GM18505 (cell line): ENCODE measurements around the gene MINPP1.
"Not testable (repeated sequence)": the region's sequence is repeated elsewhere in the genome, so short reads cannot be mapped to it uniquely, and the experiment has no call there.

Experiments
- ATAC-seq: cut with Tn5 transposase; IDR thresholded peaks from one replicate; pipeline ENCODE4 v1.9.1; 2021; ENCODE audit not compliant: unreplicated experiment
- POLR2A ChIP-seq: IDR thresholded peaks from 4 replicates; pipeline ENCODE4 v1.6.1; 2011; ENCODE audit warnings: borderline replicate concordance; ENCODE audit not compliant: insufficient read depth, insufficient read length; ENCODE audit errors: extremely low read depth

The MINPP1 gene

GRCh38 chr10:87565010-87565409 is 60.3 kb downstream of the MINPP1 start:
- ATAC-seq = no peak

GRCh38 chr10:87575851-87576250 is 71.2 kb downstream of the MINPP1 start:
- no peak for TF ChIP-seq POLR2A
- no peak for ATAC-seq

More at GRCh38 chr10:87565010-87565409, 60.3 kb downstream of the MINPP1 start:
- TF ChIP-seq POLR2A = no peak

- no peak for TF ChIP-seq POLR2A
- ATAC-seq = no peak
Observed at GRCh38 chr10:87578160-87578841, 73.6 kb downstream of the MINPP1 start.

- no peak for ATAC-seq
- TF ChIP-seq POLR2A = no peak
Observed at GRCh38 chr10:87578842-87579401, 74.2 kb downstream of the MINPP1 start.

GRCh38 chr10:87579563-87579962 is 74.9 kb downstream of the MINPP1 start:
- no peak for TF ChIP-seq POLR2A
- no peak for ATAC-seq

- ATAC-seq = no peak
- TF ChIP-seq POLR2A = no peak
Observed at GRCh38 chr10:87580016-87580415, 75.3 kb downstream of the MINPP1 start.

- no peak for TF ChIP-seq POLR2A
- no peak for ATAC-seq
Observed at GRCh38 chr10:87585565-87586514, 81.1 kb downstream of the MINPP1 start.

- no peak for ATAC-seq
- no peak for TF ChIP-seq POLR2A
Observed at GRCh38 chr10:87589645-87590051, 85.0 kb downstream of the MINPP1 start.

- no peak for ATAC-seq
- no peak for TF ChIP-seq POLR2A
Observed at GRCh38 chr10:87590705-87591588, 86.3 kb downstream of the MINPP1 start.

- no peak for TF ChIP-seq POLR2A
- no peak for ATAC-seq
Observed at GRCh38 chr10:87591589-87591886, 86.8 kb downstream of the MINPP1 start.

GRCh38 chr10:87592920-87593319 is 88.2 kb downstream of the MINPP1 start:
- ATAC-seq = not testable (repeated sequence)

- no peak for ATAC-seq
- no peak for TF ChIP-seq POLR2A
Observed at GRCh38 chr10:87593702-87594101, 89.0 kb downstream of the MINPP1 start.

GRCh38 chr10:87594181-87594580 is 89.5 kb downstream of the MINPP1 start:
- no peak for TF ChIP-seq POLR2A
- ATAC-seq = no peak
